Liver (tissue), 9 donors: ENCODE data around the gene GP1BB. TPM values are rescaled to one million over a fixed set of nuclear protein-coding genes. Genes with fewer than 3 reads are reported as not detected.

Source experiments
- DNase-seq: peaks from one replicate; pipeline ENCODE4 v3.0.0-alpha.2; 2017; ENCODE audit warnings: low spot score
- H3K27ac ChIP-seq, 2 donors: one replicate each; pipeline ENCODE4 v1.7.0; 2013; ENCODE audit warnings: inconsistent platforms in 2 of 2, low read length in 2 of 2, control low read depth in 1 of 2, low read depth in 1 of 2, mild to moderate bottlenecking in 1 of 2
- H3K27me3 ChIP-seq, 4 donors: one replicate each; pipeline versions ENCODE4 v1.6.1 to v1.7.0; 2013; ENCODE audit warnings: low read length in 3 of 4, inconsistent platforms in 1 of 4, mild to moderate bottlenecking in 1 of 4, moderate library complexity in 1 of 4; ENCODE audit not compliant: control insufficient read depth in 4 of 4, insufficient read depth in 4 of 4
- H3K36me3 ChIP-seq, 4 donors: one replicate each; pipeline versions ENCODE4 v1.6.1 to v1.7.0; 2013; ENCODE audit warnings: low read length in 3 of 4, mild to moderate bottlenecking in 3 of 4, low read depth in 1 of 4, moderate library complexity in 1 of 4; ENCODE audit not compliant: control insufficient read depth in 4 of 4, insufficient read depth in 3 of 4
- H3K4me1 ChIP-seq, 4 donors: one replicate each; pipeline versions ENCODE4 v1.6.1 to v1.7.0; 2013; ENCODE audit warnings: low read length in 3 of 4, mild to moderate bottlenecking in 3 of 4, moderate library complexity in 1 of 4; ENCODE audit not compliant: control insufficient read depth in 4 of 4, insufficient read depth in 4 of 4
- H3K4me3 ChIP-seq, 3 donors: one replicate each; pipeline versions ENCODE4 v1.6.1 to v1.7.0; 2013; ENCODE audit warnings: low read length in 3 of 3, control low read depth in 1 of 3, low read depth in 1 of 3, mild to moderate bottlenecking in 1 of 3
- H3K9ac ChIP-seq, 2 donors: one replicate each; pipeline ENCODE4 v1.7.0; 2013; ENCODE audit warnings: low read length in 2 of 2, mild to moderate bottlenecking in 2 of 2, moderate library complexity in 2 of 2, control low read depth in 1 of 2, low read depth in 1 of 2
- H3K9me3 ChIP-seq, 4 donors: one replicate each; pipeline versions ENCODE4 v1.6.1 to v1.7.0; 2013; ENCODE audit warnings: low read length in 3 of 4; ENCODE audit not compliant: control insufficient read depth in 4 of 4
- EGR1 ChIP-seq, 2 donors: IDR thresholded peaks; 2 replicates each; pipeline ENCODE4 v1.6.1; 2016 to 2018; ENCODE audit warnings: antibody characterized with exemption in 2 of 2, low read depth in 2 of 2
- FOXA1 ChIP-seq: IDR thresholded peaks from 2 replicates; pipeline ENCODE4 v1.6.1; 2016; ENCODE audit warnings: antibody characterized with exemption
- FOXA2 ChIP-seq: IDR thresholded peaks from 2 replicates; pipeline ENCODE4 v1.6.1; 2016; ENCODE audit warnings: antibody characterized with exemption
- GABPA ChIP-seq, 2 donors: IDR thresholded peaks in 1 of 2; conservative IDR thresholded peaks in 1 of 2; 2 replicates each; pipeline ENCODE4 v1.6.1; 2016; ENCODE audit warnings: antibody characterized with exemption in 2 of 2, mild to moderate bottlenecking in 1 of 2, moderate library complexity in 1 of 2
- HNF4A ChIP-seq, 2 donors: conservative IDR thresholded peaks; 2 replicates each; pipeline ENCODE4 v1.6.1; 2016; ENCODE audit warnings: antibody characterized with exemption in 2 of 2, mild to moderate bottlenecking in 2 of 2
- HNF4G ChIP-seq: IDR thresholded peaks from 2 replicates; pipeline ENCODE4 v1.6.1; 2016; ENCODE audit warnings: antibody characterized with exemption
- JUND ChIP-seq, 2 donors: IDR thresholded peaks; 2 replicates each; pipeline ENCODE4 v1.6.1; 2016; ENCODE audit warnings: antibody characterized with exemption in 2 of 2
- NR2F2 ChIP-seq: IDR thresholded peaks from 2 replicates; pipeline ENCODE4 v1.6.1; 2016; ENCODE audit warnings: antibody characterized with exemption
- RAD21 ChIP-seq, 2 donors: IDR thresholded peaks; 2 replicates each; pipeline ENCODE4 v1.6.1; 2016; ENCODE audit warnings: antibody characterized with exemption in 2 of 2, mild to moderate bottlenecking in 2 of 2
- RXRA ChIP-seq, 2 donors: IDR thresholded peaks; 2 replicates each; pipeline ENCODE4 v1.6.1; 2017 to 2018; ENCODE audit warnings: antibody characterized with exemption in 2 of 2, mild to moderate bottlenecking in 1 of 2
- SP1 ChIP-seq: IDR thresholded peaks from 2 replicates; pipeline ENCODE4 v1.6.1; 2018; ENCODE audit warnings: antibody characterized with exemption, mild to moderate bottlenecking
- TAF1 ChIP-seq: conservative IDR thresholded peaks from 2 replicates; pipeline ENCODE4 v1.6.1; 2016; ENCODE audit warnings: antibody characterized with exemption, mild to moderate bottlenecking
- YY1 ChIP-seq: IDR thresholded peaks from 2 replicates; pipeline ENCODE4 v1.6.1; 2016; ENCODE audit warnings: antibody characterized with exemption, mild to moderate bottlenecking
- WGBS: extraction: QIAGEN DNeasy Blood & Tissue Kit; methylation state at CpG from one replicate; pipeline ENCODE4 v1.1.7; 2013; 5-methylcytosine and 5-hydroxymethylcytosine counted together
- polyA plus RNA-seq, 2 donors: library from polyadenylated mRNA; stranded (reverse) in 1 of 2; unstranded in 1 of 2; fragments of 200-250 nt in 1 of 2; fragments of >200 nt in 1 of 2; fragmentation: Nextera tagmentation in 1 of 2; extraction: Ambion mirVana in 1 of 2; gene quantifications; one replicate each; pipeline versions ENCODE4 v1.2.1 to v1.2.3, GENCODE V29; 2013 to 2015
- total RNA-seq, 2 donors: library from RNA; depleted of rRNA; stranded (reverse); fragments of >200 nt; gene quantifications; one replicate each; pipeline ENCODE4 v1.2.3, GENCODE V29; 2014
- TF ChIP-seq, protein P1 (sequence below): fragments of 150-350 bp; IDR thresholded peaks from 2 replicates; pipeline ENCODE4 v1.5.1; 2017; ENCODE audit warnings: improper control_type of control experiment, low read depth, low read length; ENCODE audit not compliant: missing input control
- TF ChIP-seq, protein P2 (sequence below): IDR thresholded peaks from 2 replicates; pipeline ENCODE4 v1.6.1; 2016; ENCODE audit warnings: antibody characterized with exemption
- TF ChIP-seq, protein P3 (sequence below): IDR thresholded peaks from 2 replicates; pipeline ENCODE4 v1.6.1; 2016; ENCODE audit warnings: antibody characterized with exemption
- TF ChIP-seq, protein P4 (sequence below): IDR thresholded peaks from 2 replicates; pipeline ENCODE4 v1.6.1; 2016; ENCODE audit warnings: antibody characterized with exemption, mild to moderate bottlenecking
- TF ChIP-seq, protein P5 (sequence below): IDR thresholded peaks from 2 replicates; pipeline ENCODE4 v1.6.1; 2016; ENCODE audit warnings: antibody characterized with exemption
- donor health status: healthy.
- donor health status: healthy.
- donor health status: healthy.
- donor health status: healthy.
- donor health status: healthy.

The GP1BB gene
- total and polyA plus RNA-seq, 4 donors = 0.38 to 5.7 (median 0.51) TPM; not detected in 1

DNA sequence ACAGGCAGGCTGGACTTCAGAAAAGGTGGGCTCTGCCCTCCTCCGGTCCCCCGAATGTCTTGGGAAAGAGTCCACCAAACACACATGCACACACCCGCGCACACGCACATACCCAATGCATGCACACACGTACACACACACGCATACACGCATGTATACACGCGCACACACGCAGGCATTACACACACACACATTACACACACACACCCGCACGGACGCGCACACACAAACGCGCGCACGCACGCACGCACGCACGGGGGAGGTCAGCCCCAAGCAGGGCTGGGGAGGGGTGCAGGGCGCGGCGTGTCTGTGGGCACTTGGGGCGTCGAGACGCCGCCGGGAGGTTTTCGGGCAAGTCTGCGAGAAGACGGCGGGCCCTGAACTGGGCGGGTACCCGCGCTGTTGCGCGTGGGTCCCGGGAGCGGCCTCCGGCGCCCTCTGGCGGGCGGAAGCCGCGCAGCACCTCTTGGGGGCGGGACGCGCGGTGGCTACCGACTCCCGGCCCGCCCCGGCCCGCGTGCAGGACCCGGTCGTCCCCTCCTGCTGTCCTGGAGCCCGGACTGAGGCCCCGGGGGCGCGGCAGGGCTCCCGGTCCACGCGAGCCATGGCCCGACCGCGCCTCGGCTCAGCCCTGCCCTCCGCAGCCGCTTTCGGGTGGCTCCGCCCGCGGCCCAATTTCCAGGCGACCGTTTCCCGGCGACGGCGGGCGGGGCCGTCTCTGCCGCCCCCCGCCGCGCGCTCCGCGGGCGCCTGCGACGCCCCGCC, 5.5 kb upstream of the GP1BB start:
- TF ChIP-seq GABPA (IDR thresholded peaks at IDR 0.05 in 1 of 2, conservative IDR thresholded peaks at IDR 0.05 in 1 of 2) = no peak
- TF ChIP-seq, protein P1, sequence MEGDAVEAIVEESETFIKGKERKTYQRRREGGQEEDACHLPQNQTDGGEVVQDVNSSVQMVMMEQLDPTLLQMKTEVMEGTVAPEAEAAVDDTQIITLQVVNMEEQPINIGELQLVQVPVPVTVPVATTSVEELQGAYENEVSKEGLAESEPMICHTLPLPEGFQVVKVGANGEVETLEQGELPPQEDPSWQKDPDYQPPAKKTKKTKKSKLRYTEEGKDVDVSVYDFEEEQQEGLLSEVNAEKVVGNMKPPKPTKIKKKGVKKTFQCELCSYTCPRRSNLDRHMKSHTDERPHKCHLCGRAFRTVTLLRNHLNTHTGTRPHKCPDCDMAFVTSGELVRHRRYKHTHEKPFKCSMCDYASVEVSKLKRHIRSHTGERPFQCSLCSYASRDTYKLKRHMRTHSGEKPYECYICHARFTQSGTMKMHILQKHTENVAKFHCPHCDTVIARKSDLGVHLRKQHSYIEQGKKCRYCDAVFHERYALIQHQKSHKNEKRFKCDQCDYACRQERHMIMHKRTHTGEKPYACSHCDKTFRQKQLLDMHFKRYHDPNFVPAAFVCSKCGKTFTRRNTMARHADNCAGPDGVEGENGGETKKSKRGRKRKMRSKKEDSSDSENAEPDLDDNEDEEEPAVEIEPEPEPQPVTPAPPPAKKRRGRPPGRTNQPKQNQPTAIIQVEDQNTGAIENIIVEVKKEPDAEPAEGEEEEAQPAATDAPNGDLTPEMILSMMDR = peak; percentile 88
- Histone ChIP-seq H3K36me3 (no peaks in the 10 kb centered on the region), H3K4me3 (peak overlapping the region in 2 of 3 donors; percentile 13 to 61), H3K9ac (no peak overlapping the region), H3K4me1 (peaks cover 8 to 32% (median 20%) of the 10 kb centered on the region in 4 donors), H3K27ac (no peak overlapping the region), H3K27me3 (peaks cover 0 to 6% (median 3%) of the 10 kb centered on the region in 4 donors), H3K9me3 (no peaks in the 10 kb centered on the region)
- DNase-seq = peak; percentile 83
- WGBS = 9% methylated on average over 96 of the region's 96 CpGs

DNA sequence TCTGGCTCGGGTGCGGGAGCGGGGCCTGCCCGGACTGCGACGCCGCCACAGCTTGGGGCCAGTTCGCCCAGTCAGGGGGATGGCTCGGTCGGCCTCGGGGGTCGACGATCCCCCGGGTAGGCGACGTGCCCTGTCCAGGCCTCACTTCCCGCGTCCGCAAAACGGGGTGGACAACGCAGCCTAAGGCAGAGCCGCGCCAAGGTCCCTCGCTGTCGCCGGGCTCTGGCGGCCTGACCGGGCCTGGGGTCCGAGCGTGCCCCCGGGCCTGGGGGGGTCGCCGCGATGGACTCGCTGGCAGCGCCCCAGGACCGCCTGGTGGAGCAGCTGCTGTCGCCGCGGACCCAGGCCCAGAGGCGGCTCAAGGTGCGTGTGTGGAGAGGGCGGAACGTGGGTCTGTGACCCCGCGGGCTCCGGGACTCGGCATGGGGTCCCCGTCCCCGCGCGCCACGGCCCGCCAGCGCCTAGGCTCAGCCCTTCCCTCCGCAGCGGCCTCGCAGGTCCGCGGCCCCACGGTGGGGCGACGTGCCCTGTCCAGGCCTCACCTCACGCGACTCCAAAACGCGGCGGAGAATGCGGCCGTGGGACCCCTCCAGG, 4.8 kb upstream of the GP1BB start:
- H3K9me3 ChIP-seq = no peaks in the 10 kb centered on the region
- 4% methylated on average over 70 of the region's 70 CpGs for WGBS
- TF ChIP-seq TAF1 (no peak), SP1 (no peak), HNF4G (no peak), EGR1 (IDR thresholded peaks at IDR 0.05; ENCODE audit: low read depth in 2 of 2) (no peak), HNF4A (conservative IDR thresholded peaks at IDR 0.05) (no peak), NR2F2 (no peak), GABPA (IDR thresholded peaks at IDR 0.05 in 1 of 2, conservative IDR thresholded peaks at IDR 0.05 in 1 of 2) (no peak), RXRA (IDR thresholded peaks at IDR 0.05) (no peak), JUND (IDR thresholded peaks at IDR 0.05) (no peak), RAD21 (IDR thresholded peaks at IDR 0.05) (no peak), FOXA2 (no peak), FOXA1 (no peak), YY1 (no peak)
- TF ChIP-seq, protein P2, sequence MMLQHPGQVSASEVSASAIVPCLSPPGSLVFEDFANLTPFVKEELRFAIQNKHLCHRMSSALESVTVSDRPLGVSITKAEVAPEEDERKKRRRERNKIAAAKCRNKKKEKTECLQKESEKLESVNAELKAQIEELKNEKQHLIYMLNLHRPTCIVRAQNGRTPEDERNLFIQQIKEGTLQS = no peak
- TF ChIP-seq, protein P3, sequence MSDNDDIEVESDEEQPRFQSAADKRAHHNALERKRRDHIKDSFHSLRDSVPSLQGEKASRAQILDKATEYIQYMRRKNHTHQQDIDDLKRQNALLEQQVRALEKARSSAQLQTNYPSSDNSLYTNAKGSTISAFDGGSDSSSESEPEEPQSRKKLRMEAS = no peak
- TF ChIP-seq, protein P4, sequence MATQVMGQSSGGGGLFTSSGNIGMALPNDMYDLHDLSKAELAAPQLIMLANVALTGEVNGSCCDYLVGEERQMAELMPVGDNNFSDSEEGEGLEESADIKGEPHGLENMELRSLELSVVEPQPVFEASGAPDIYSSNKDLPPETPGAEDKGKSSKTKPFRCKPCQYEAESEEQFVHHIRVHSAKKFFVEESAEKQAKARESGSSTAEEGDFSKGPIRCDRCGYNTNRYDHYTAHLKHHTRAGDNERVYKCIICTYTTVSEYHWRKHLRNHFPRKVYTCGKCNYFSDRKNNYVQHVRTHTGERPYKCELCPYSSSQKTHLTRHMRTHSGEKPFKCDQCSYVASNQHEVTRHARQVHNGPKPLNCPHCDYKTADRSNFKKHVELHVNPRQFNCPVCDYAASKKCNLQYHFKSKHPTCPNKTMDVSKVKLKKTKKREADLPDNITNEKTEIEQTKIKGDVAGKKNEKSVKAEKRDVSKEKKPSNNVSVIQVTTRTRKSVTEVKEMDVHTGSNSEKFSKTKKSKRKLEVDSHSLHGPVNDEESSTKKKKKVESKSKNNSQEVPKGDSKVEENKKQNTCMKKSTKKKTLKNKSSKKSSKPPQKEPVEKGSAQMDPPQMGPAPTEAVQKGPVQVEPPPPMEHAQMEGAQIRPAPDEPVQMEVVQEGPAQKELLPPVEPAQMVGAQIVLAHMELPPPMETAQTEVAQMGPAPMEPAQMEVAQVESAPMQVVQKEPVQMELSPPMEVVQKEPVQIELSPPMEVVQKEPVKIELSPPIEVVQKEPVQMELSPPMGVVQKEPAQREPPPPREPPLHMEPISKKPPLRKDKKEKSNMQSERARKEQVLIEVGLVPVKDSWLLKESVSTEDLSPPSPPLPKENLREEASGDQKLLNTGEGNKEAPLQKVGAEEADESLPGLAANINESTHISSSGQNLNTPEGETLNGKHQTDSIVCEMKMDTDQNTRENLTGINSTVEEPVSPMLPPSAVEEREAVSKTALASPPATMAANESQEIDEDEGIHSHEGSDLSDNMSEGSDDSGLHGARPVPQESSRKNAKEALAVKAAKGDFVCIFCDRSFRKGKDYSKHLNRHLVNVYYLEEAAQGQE = no peak
- TF ChIP-seq, protein P5, sequence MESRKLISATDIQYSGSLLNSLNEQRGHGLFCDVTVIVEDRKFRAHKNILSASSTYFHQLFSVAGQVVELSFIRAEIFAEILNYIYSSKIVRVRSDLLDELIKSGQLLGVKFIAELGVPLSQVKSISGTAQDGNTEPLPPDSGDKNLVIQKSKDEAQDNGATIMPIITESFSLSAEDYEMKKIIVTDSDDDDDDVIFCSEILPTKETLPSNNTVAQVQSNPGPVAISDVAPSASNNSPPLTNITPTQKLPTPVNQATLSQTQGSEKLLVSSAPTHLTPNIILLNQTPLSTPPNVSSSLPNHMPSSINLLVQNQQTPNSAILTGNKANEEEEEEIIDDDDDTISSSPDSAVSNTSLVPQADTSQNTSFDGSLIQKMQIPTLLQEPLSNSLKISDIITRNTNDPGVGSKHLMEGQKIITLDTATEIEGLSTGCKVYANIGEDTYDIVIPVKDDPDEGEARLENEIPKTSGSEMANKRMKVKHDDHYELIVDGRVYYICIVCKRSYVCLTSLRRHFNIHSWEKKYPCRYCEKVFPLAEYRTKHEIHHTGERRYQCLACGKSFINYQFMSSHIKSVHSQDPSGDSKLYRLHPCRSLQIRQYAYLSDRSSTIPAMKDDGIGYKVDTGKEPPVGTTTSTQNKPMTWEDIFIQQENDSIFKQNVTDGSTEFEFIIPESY = no peak
- TF ChIP-seq, protein P1 = no peak
- H3K27ac ChIP-seq = no peak overlapping the region
- no peaks in the 10 kb centered on the region for H3K36me3 ChIP-seq
- peaks cover 14 to 39% (median 25%) of the 10 kb centered on the region in 4 donors for H3K4me1 ChIP-seq
- H3K27me3 ChIP-seq = peaks cover 0 to 8% (median 3%) of the 10 kb centered on the region in 4 donors
- H3K9ac ChIP-seq = no peak overlapping the region
- DNase-seq = no peak
- peak overlapping the region in 1 of 3 donors; percentile 61 for H3K4me3 ChIP-seq
